Suprapubic skin (tissue), 4 donors: ENCODE measurements around the gene ECI1. TPM values are rescaled to one million over a fixed set of nuclear protein-coding genes. Genes with fewer than 3 reads are reported as not detected.

Experiments used
- DNase-seq, 2 donors: peaks; one replicate each; pipeline ENCODE4 v3.0.0-alpha.2; 2019; ENCODE audit warnings: low spot score in 2 of 2
- H3K27ac ChIP-seq: fragments of 200-600 bp; sonication (generic); one replicate; pipeline ENCODE4 v1.5.1; 2019
- H3K27me3 ChIP-seq: fragments of 200-600 bp; sonication (generic); one replicate; pipeline ENCODE4 v1.5.1; 2019
- H3K36me3 ChIP-seq: fragments of 200-600 bp; sonication (generic); one replicate; pipeline ENCODE4 v1.5.1; 2019
- H3K4me1 ChIP-seq: fragments of 200-600 bp; sonication (generic); one replicate; pipeline ENCODE4 v1.5.1; 2019
- H3K4me3 ChIP-seq: fragments of 200-600 bp; sonication (generic); one replicate; pipeline ENCODE4 v1.5.1; 2019; ENCODE audit warnings: mild to moderate bottlenecking
- H3K9me3 ChIP-seq: fragments of 200-600 bp; sonication (generic); one replicate; pipeline ENCODE4 v1.5.1; 2019
- CTCF ChIP-seq, 2 donors: fragments of 200-600 bp in 1 of 2; fragments of 450-650 bp in 1 of 2; sonication (generic) in 1 of 2; IDR thresholded peaks; one replicate each; pipeline ENCODE4 v1.5.1; 2016 to 2019; ENCODE audit warnings: antibody characterized with exemption in 2 of 2, mild to moderate bottlenecking in 1 of 2, moderate library complexity in 1 of 2
- EP300 ChIP-seq: sonication (generic); formaldehyde crosslinking; IDR thresholded peaks from one replicate; pipeline ENCODE4 v1.6.1; 2017; ENCODE audit warnings: antibody characterized with exemption
- POLR2A ChIP-seq, 2 donors: fragments of 450-650 bp; IDR thresholded peaks; one replicate each; pipeline ENCODE4 v1.6.1; 2017; ENCODE audit warnings: antibody characterized with exemption in 2 of 2, mild to moderate bottlenecking in 2 of 2, moderate library complexity in 2 of 2
- POLR2AphosphoS5 ChIP-seq, 3 donors: sonication (generic); formaldehyde crosslinking; IDR thresholded peaks; one replicate each; pipeline ENCODE4 v1.6.1; 2017; ENCODE audit warnings: antibody characterized with exemption in 3 of 3
- WGBS: methylation state at CpG from one replicate; pipeline ENCODE4 v1.1.5; 2018; 5-methylcytosine and 5-hydroxymethylcytosine counted together
- total RNA-seq, 4 donors: library from RNA; depleted of rRNA; stranded (reverse); fragments of >200 nt; gene quantifications; one replicate each; pipeline ENCODE4 v1.1.0, GENCODE V29; 2016

The ECI1 gene
- total RNA-seq, 4 donors from 2014 or later: 28.4 to 65.3 (median 47.2) TPM

GRCh38 chr16:2211923-2212347 is 39.5 kb downstream of the ECI1 start:
- Histone ChIP-seq H3K9me3 (no peaks in the 10 kb centered on the region), H3K27me3 (no peaks in the 10 kb centered on the region), H3K4me3 (no peak overlapping the region), H3K36me3 (peaks cover 33% of the 10 kb centered on the region), H3K4me1 (peaks cover 36% of the 10 kb centered on the region), H3K27ac (peak overlapping the region; percentile 44)
- no peak for TF ChIP-seq EP300
- no peak for TF ChIP-seq POLR2A (IDR thresholded peaks at IDR 0.05)
- no peak for TF ChIP-seq POLR2AphosphoS5 (IDR thresholded peaks at IDR 0.05)
- TF ChIP-seq CTCF (IDR thresholded peaks at IDR 0.05): no peak
- 52% methylated on average over 6 of the region's 11 CpGs for WGBS
- DNase-seq: no peak

- Histone ChIP-seq H3K27me3 (no peaks in the 10 kb centered on the region), H3K9me3 (no peaks in the 10 kb centered on the region), H3K27ac (peak within 1 kb of the TSS; percentile 44), H3K36me3 (peaks cover 34% of the 10 kb centered on the region), H3K4me3 (no peak within 1 kb of the TSS), H3K4me1 (peaks cover 46% of the 10 kb centered on the region)
- no peak for DNase-seq
- 70% methylated on average over 2 of the region's 24 CpGs for WGBS
- TF ChIP-seq POLR2AphosphoS5 (IDR thresholded peaks at IDR 0.05) (no peak), EP300 (no peak), POLR2A (IDR thresholded peaks at IDR 0.05) (no peak), CTCF (IDR thresholded peaks at IDR 0.05) (no peak)
Observed at GRCh38 chr16:2210386-2211365, 40.7 kb downstream of the ECI1 start, which contains the start of gene BRICD5. BRICD5 (minus strand) TSS chr16:2210863; CDS start chr16:2210833, 30 bp downstream.

- TF ChIP-seq POLR2A (IDR thresholded peaks at IDR 0.05) (no peak), CTCF (IDR thresholded peaks at IDR 0.05) (no peak), EP300 (no peak), POLR2AphosphoS5 (IDR thresholded peaks at IDR 0.05) (no peak)
- Histone ChIP-seq H3K4me3 (no peak overlapping the region), H3K36me3 (peaks cover 34% of the 10 kb centered on the region), H3K9me3 (no peaks in the 10 kb centered on the region), H3K27me3 (no peaks in the 10 kb centered on the region), H3K4me1 (peaks cover 43% of the 10 kb centered on the region), H3K27ac (no peak overlapping the region)
- DNase-seq: no peak
- 100% methylated on average over 2 of the region's 17 CpGs for WGBS
Observed at GRCh38 chr16:2210009-2210332, 41.4 kb downstream of the ECI1 start.

GRCh38 chr16:2209258-2210008 is 42.0 kb downstream of the ECI1 start:
- no peak overlapping the region for H3K27ac ChIP-seq
- H3K4me1 ChIP-seq: peaks cover 48% of the 10 kb centered on the region
- no peaks in the 10 kb centered on the region for H3K27me3 ChIP-seq
- DNase-seq: no peak
- peaks cover 34% of the 10 kb centered on the region for H3K36me3 ChIP-seq
- H3K4me3 ChIP-seq: no peak overlapping the region
- TF ChIP-seq POLR2A (IDR thresholded peaks at IDR 0.05): no peak
- no peak for TF ChIP-seq POLR2AphosphoS5 (IDR thresholded peaks at IDR 0.05)
- TF ChIP-seq CTCF (IDR thresholded peaks at IDR 0.05): no peak
- TF ChIP-seq EP300: no peak
- H3K9me3 ChIP-seq: no peaks in the 10 kb centered on the region
- 80% methylated on average over 19 of the region's 29 CpGs for WGBS

- Histone ChIP-seq H3K27me3 (no peaks in the 10 kb centered on the region), H3K36me3 (peaks cover 34% of the 10 kb centered on the region), H3K27ac (no peak overlapping the region), H3K4me3 (no peak overlapping the region), H3K9me3 (no peaks in the 10 kb centered on the region), H3K4me1 (peaks cover 41% of the 10 kb centered on the region)
- TF ChIP-seq CTCF (IDR thresholded peaks at IDR 0.05) (no peak), EP300 (no peak), POLR2A (IDR thresholded peaks at IDR 0.05) (no peak), POLR2AphosphoS5 (IDR thresholded peaks at IDR 0.05) (no peak)
- DNase-seq: no peak
- no CpG with 5 or more reads among the region's 9 CpGs for WGBS
Observed at GRCh38 chr16:2208772-2209171, 42.6 kb downstream of the ECI1 start.
